Cardiac septum (tissue), 1 donor: ENCODE data around the gene GDPD4. TPM values are rescaled to one million over a fixed set of nuclear protein-coding genes. Genes with fewer than 3 reads are reported as not detected.
A peak's percentile ranks its signal among the peaks of the same experiment; 100 is the strongest.

Source experiments
- DNase-seq: peaks from one replicate; pipeline ENCODE4 v3.0.0-alpha.2; 2020; ENCODE audit warnings: low spot score
- intact Hi-C: fragments of 100-400 bp; cut with DNase I; formaldehyde crosslinking; loops from one replicate; pipeline ENCODE4 v1.14.0; 2022
- total RNA-seq: library from RNA; stranded (reverse); fragmentation: NEBNext Ultra II Directional; extraction: Animal tissue kit (Norgen Biotek cat#: 25700); gene quantifications from one replicate; pipeline ENCODE4 v1.2.1, GENCODE V29; 2021
- donor health status: DM: no; HTN: no; CAD: no.

GDPD4 gene
- total RNA-seq, 1 donor from 2014 or later = not detected

- intact Hi-C loops = no loop called here
- DNase-seq = peak; percentile 70
Observed at GRCh38 chr11:77208535-77208934, 93.0 kb downstream of the GDPD4 start.

DNA sequence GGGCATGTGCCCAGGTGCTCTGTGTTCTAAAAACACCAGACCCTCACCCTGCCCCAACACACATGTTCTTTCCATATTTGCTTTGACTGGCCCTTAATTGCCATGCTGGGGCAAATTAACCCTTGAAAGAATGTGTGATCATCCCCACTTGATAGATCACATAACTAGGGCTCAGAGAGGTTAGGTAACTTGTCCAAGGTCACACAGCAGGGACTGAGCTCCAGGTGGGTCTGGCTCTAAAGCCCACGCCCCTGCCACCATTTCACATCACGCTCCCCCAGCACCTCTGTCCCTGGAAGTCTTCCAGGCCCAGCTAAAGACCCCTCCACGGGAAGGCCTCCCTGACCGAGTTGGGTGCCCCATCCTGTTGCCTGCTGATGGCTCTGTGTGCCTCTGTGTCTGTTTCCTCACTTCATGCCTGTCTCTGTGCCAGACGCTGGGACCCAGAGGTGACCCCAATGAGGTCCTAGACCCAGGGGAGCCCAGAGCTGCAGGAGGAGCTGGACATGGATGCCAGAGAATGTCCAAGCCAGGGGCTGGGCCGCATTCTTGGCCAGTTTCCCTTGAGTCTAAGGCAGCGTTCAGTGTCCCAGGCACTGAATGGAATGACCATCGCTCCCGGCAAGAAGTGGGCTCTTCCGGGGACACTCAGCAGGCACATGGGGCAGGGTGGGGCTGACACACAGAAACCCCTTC, 93.7 kb downstream of the GDPD4 start:
- peak; percentile 71 for DNase-seq
- intact Hi-C loops = no loop called here

DNA sequence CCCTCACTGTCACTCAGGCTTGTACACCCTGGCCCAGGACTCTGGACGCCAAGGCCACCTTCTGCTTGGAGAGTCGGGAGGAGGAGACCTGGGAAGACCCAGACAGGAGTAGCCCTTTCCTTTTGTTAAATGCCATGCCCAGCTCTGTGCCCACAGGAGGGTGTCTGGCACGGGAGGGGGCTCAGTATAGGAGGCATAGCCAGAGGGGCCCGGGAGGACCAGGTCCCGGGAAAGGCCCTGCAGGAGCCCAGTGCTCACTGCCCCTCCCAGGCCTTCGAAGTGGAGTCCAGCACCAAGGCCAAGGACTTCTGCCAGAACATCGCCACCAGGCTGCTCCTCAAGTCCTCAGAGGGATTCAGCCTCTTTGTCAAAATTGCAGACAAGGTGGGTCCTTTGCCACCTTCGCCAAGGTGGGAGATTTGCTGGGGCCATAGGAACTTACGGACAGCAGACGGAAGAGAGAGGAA, 94.4 kb downstream of the GDPD4 start:
- DNase-seq = peak; percentile 71
- intact Hi-C loops = no loop called here

- intact Hi-C loops = no loop called here
Observed at GRCh38 chr11:77206264-77207018, 95.0 kb downstream of the GDPD4 start.

DNA sequence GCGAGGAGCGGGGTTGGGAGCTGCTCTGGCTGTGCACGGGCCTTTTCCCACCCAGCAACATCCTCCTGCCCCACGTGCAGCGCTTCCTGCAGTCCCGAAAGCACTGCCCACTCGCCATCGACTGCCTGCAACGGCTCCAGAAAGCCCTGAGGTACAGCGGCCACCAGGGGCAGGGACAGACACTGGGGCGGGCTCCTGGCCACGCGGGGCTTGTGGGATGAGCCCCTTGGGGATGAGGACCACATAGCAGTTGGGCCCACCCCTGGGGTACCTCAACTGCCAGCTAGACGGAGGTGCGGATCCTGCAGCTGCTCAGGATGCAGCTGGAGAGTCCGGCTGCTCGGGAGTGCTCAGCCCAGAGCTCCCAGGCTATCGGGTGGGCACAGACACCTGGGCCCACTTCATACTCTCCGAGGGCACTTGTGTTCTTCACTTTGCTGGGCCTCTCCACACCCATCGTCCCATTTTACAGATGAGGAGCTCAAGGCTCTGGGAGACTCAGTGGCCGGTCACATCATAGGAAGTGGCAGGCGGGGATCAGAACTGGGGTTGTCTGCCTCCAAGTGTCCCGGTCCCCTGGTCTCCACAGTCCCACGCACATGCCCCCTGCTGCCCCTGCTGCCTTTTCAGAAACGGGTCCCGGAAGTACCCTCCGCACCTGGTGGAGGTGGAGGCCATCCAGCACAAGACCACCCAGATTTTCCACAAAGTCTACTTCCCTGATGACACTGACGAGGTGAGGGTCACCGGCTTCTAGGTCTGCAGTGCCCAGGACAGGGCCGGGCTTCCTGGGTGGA, 95.8 kb downstream of the GDPD4 start:
- DNase-seq = peak; percentile 76
- intact Hi-C loops = no loop called here

More at GRCh38 chr11:77206264-77207018, 95.0 kb downstream of the GDPD4 start:
- no peak for DNase-seq

DNA sequence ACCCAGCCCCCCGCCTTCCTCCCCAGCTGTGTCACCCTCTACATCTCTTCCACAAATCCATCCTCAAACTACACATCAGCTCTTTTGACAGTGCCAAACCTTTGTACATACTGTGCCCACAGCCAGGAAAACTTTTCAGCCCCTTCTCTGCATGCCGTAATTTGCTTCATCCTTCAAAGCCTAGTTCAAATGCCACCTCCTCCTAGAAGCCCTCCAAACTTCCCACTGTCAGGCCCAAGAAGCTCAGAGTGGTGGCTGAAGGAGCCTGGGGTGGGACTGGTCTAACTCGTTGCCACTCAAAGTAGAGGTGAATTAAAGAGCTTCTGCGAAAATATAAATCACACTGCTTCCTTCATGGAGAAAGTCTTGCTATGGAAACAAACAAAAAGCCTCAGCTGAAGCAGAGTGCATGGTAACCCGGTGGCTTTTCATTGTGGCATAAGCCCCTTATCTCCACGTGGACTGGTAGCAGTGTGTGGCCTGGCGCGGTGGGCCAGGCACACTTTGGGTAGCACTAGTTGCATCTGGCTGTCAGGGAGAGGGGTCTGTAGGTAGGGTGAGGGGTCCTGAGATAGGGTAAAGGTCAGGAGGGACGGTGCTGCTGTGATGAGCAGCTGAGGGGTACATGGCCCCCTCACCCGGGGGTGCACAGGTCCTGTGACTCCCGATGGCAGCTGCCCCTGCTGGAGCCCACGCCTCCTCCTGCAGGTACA, 96.6 kb downstream of the GDPD4 start:
- intact Hi-C loops = no loop called here
- DNase-seq = no peak

DNA sequence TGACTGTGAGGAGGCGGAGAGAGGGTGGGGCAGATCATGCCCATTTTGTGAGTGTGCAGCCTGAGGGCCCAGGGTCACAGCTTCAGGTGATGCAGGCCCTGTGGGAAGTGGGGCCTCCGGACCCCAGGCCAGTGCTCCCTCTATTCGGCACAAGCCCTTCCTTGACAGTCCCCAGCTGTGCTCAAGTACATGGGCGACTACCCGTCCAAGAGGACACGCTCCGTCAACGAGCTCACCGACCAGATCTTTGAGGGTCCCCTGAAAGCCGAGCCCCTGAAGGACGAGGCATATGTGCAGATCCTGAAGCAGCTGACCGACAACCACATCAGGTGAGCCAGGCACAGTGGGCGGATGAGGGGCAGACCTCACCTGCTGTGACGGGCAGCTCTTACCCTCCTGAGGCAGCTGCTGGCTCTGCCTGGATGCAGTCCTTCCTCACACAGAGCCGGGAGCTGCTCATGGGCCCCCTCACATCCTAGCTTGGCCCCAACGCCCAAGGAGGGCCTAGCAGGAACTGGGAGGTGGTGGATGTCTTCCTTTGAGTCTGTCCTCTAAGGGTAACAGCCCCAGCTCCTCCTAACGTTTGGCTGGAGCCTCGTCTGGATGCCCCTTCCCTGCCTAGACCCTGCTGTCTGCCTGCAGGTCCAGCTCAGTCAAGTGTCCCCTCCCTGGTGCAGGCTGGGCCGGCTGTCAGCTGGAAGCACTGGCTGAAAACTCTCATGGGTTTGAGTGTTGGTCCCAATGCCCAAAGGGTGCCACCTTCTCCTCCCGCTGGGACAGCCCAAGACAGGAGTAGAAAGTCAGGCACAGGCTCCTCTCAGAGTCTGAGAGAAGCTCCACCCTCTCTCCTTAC, 97.4 kb downstream of the GDPD4 start:
- peak; percentile 69 for DNase-seq
- intact Hi-C loops = no loop called here

- DNase-seq = peak; percentile 69
Observed at GRCh38 chr11:77202941-77203900, 98.3 kb downstream of the GDPD4 start.

DNA sequence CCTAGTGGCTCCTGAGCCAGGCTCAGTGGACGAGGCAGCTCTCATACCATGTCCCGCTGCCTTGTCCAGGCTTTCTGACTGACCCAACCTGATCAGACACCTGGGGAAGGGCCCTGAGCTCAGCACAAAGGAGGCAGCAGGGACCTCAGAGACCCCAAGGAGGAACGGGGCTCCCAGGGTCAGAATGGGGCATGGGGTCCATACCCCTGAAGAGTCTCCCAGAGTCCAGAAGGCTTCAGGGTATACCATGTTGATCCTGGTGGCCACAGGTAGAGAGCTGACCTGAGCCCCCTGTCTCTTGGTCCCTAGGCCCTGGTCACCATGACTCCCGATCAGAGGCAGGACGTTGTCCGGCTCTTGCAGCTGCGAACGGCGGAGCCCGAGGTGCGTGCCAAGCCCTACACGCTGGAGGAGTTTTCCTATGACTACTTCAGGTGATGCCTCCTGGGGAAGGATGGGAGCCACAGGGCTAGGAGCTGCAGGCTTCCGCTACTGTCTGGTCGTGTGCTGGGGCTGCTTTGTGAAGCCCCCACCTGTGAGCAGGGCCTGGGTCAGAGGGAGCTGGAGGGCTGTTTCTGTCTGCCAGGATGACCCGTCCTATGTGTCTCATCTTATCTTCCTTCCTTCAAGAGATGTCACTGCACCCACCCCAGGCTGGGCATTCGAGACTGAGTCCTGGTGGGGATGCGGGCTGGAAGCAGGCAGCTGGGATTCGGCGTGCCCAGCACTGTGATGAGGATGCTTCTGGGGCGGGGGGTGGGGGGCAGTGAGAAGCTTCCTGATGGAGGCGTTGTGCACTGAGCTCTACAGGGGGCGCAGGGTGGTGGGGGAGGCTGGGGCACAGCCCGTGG, 99.3 kb downstream of the GDPD4 start:
- peak; percentile 55 for DNase-seq
- intact Hi-C loops = no loop called here

More at GRCh38 chr11:77202941-77203900, 98.3 kb downstream of the GDPD4 start:
- intact Hi-C loops = no loop called here

- no peak for DNase-seq
- intact Hi-C loops = no loop called here
Observed at GRCh38 chr11:77201370-77201769, 100.1 kb downstream of the GDPD4 start.

DNA sequence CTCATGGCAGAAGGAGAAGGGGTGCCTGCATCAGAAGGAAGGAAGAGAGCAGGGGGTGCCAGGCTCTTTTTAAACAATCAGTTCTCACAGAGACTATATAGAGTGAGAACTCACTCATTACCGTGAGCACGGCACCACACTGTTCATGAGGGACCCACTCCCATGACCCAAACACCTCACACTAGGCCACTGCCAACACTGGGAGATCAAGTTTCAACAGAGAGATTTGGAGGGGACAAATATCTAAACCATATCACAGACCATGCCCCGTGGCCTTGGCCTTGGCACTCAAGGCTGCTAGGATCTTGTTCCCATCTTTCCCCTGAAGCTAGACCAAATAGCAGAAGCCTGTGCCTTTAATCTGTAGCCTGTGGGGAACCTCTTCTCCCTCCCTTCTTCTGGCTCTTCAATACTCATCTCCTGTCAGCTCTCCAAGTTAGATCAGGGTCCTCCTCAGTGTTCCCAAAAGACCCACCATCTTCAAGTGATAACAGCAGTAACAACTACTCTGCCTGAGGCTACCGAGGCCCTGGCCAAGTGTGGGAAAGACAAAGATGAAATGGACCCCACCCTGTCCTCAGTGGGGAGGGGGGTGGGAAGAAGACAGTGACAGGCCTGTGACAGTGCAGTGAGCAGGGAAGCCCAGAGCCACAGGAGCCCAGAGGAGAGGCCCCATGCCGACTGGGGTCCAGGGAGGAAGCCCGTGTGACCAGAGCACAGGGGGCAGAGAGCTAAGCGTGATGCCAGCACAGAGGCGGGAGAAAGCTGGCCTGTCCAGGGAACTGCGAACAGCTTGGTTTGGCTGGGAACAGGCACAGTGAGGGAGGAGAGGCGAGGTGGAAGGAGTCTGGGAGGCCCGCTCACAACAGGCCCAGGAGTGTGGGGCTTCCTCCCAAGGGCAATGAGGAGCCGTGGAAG, 100.9 kb downstream of the GDPD4 start:
- peak; percentile 58 for DNase-seq
- intact Hi-C loops = no loop called here

DNA sequence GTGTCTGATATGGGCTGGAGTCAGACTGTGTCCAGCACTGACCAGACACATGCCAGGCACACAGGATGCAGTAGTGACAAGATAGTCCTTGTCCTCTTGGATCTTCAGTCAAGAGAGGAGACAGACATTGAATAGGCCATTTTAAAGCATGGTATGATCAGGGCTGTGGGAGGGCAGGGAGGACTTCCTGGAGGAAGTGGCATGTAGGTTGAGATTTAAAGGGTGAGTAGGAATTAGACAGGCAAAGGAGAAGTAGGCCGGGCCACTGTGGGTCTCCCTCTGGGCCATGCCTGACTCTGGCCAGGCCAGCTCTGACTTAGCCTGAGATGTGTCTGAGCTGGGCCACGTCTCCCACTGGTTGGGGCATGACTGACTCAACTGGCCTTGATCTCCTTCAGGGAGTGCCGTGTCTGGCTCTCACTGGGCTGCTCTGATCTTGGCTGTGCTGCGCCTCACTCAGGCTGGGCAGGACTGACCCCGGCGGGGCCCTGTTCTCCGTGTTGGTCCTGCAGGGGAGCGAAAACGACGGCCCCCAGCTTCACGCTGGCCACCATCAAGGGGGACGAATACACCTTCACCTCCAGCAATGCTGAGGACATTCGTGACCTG, 102.2 kb downstream of the GDPD4 start:
- DNase-seq = peak; percentile 51
- intact Hi-C loops = no loop called here

GRCh38 chr11:77198440-77198849, 103.0 kb downstream of the GDPD4 start:
- intact Hi-C loops = no loop called here
- DNase-seq = peak; percentile 75

- intact Hi-C loops = no loop called here
- peak; percentile 59 for DNase-seq
Observed at GRCh38 chr11:77197626-77198320, 103.7 kb downstream of the GDPD4 start.

- DNase-seq = peak; percentile 53
- intact Hi-C loops = no loop called here
Observed at GRCh38 chr11:77196961-77197360, 104.5 kb downstream of the GDPD4 start.
